Measurements from ENCODE around the gene ARID3B. TPM values are rescaled to one million over a fixed set of nuclear protein-coding genes. Genes with fewer than 3 reads are reported as not detected.

ARID3B gene
- total and polyA plus RNA-seq, 2 of the 13 experiments (the other 11 are each of a cell fraction or from before 2014, with no cell fraction given): 5.3 to 12.8 TPM

GRCh38 chr15:74598126-74598842, 57.3 kb downstream of the ARID3B start (continued):
- peak; percentile 46; the same call in 1 of the 2 replicates for TF ChIP-seq PPARG (CRISPR knock-in tag; conservative IDR thresholded peaks at IDR 0.05)
- no peak for TF ChIP-seq ZBTB21 (CRISPR knock-in tag; IDR thresholded peaks at IDR 0.05)
- no peak for TF ChIP-seq FIP1L1 (IDR thresholded peaks at IDR 0.05; ENCODE audit: borderline replicate concordance, insufficient read depth, low read depth, low read length)
- TF ChIP-seq ONECUT2 (CRISPR knock-in tag; IDR thresholded peaks at IDR 0.05): no peak
- TF ChIP-seq ZNF441 (CRISPR knock-in tag; IDR thresholded peaks at IDR 0.05; ENCODE audit: borderline replicate concordance): peak; percentile 63; the same call in 1 of the 2 replicates
- TF ChIP-seq ZNF737 (CRISPR knock-in tag; IDR thresholded peaks at IDR 0.05; ENCODE audit: borderline replicate concordance): no peak
- no peak for TF ChIP-seq ZNF629 (CRISPR knock-in tag; conservative IDR thresholded peaks at IDR 0.05)
- TF ChIP-seq KLF13 (CRISPR knock-in tag; IDR thresholded peaks at IDR 0.05): no peak
- TF ChIP-seq, protein P1, sequence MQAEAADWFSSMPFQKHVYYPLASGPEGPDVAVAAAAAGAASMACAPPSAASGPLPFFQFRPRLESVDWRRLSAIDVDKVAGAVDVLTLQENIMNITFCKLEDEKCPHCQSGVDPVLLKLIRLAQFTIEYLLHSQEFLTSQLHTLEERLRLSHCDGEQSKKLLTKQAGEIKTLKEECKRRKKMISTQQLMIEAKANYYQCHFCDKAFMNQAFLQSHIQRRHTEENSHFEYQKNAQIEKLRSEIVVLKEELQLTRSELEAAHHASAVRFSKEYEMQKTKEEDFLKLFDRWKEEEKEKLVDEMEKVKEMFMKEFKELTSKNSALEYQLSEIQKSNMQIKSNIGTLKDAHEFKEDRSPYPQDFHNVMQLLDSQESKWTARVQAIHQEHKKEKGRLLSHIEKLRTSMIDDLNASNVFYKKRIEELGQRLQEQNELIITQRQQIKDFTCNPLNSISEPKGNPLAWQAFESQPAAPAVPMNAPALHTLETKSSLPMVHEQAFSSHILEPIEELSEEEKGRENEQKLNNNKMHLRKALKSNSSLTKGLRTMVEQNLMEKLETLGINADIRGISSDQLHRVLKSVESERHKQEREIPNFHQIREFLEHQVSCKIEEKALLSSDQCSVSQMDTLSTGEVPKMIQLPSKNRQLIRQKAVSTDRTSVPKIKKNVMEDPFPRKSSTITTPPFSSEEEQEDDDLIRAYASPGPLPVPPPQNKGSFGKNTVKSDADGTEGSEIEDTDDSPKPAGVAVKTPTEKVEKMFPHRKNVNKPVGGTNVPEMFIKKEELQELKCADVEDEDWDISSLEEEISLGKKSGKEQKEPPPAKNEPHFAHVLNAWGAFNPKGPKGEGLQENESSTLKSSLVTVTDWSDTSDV (CRISPR knock-in tag; IDR thresholded peaks at IDR 0.05): 0 out of 2 replicates have a peak, but pooled peaks have one; percentile 69
- TF ChIP-seq, protein P2, sequence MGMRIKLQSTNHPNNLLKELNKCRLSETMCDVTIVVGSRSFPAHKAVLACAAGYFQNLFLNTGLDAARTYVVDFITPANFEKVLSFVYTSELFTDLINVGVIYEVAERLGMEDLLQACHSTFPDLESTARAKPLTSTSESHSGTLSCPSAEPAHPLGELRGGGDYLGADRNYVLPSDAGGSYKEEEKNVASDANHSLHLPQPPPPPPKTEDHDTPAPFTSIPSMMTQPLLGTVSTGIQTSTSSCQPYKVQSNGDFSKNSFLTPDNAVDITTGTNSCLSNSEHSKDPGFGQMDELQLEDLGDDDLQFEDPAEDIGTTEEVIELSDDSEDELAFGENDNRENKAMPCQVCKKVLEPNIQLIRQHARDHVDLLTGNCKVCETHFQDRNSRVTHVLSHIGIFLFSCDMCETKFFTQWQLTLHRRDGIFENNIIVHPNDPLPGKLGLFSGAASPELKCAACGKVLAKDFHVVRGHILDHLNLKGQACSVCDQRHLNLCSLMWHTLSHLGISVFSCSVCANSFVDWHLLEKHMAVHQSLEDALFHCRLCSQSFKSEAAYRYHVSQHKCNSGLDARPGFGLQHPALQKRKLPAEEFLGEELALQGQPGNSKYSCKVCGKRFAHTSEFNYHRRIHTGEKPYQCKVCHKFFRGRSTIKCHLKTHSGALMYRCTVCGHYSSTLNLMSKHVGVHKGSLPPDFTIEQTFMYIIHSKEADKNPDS (CRISPR knock-in tag; IDR thresholded peaks at IDR 0.05): no peak
- no peak for TF ChIP-seq ZNF788 (CRISPR knock-in tag; IDR thresholded peaks at IDR 0.05; ENCODE audit: borderline replicate concordance)
- TF ChIP-seq SRSF9 (IDR thresholded peaks at IDR 0.05; ENCODE audit: borderline replicate concordance, insufficient read depth, low read depth, low read length, poor library complexity, severe bottlenecking): no peak
- no peak for TF ChIP-seq ZFP41 (CRISPR knock-in tag; IDR thresholded peaks at IDR 0.05; ENCODE audit: borderline replicate concordance)
- TF ChIP-seq JUNB (CRISPR knock-in tag; IDR thresholded peaks at IDR 0.05; ENCODE audit: borderline replicate concordance): no peak
- no peak for TF ChIP-seq SMAD9 (CRISPR knock-in tag; IDR thresholded peaks at IDR 0.05)
- 0 out of 2 replicates have a peak, but pooled peaks have one; percentile 47 for TF ChIP-seq ZBTB44 (CRISPR knock-in tag; IDR thresholded peaks at IDR 0.05)
- no peak for TF ChIP-seq ZNF562 (CRISPR knock-in tag; IDR thresholded peaks at IDR 0.05; ENCODE audit: borderline replicate concordance)
- TF ChIP-seq PAX8 (CRISPR knock-in tag; IDR thresholded peaks at IDR 0.05; ENCODE audit: borderline replicate concordance): no peak
- no peak for TF ChIP-seq SP1 (IDR thresholded peaks at IDR 0.05)
- peak; percentile 74 for TF ChIP-seq SP1 (CRISPR knock-in tag; IDR thresholded peaks at IDR 0.05)
- 0 out of 2 replicates have a peak, but pooled peaks have one; percentile 59 for TF ChIP-seq SRY (CRISPR knock-in tag; IDR thresholded peaks at IDR 0.05)
- TF ChIP-seq, protein P3, sequence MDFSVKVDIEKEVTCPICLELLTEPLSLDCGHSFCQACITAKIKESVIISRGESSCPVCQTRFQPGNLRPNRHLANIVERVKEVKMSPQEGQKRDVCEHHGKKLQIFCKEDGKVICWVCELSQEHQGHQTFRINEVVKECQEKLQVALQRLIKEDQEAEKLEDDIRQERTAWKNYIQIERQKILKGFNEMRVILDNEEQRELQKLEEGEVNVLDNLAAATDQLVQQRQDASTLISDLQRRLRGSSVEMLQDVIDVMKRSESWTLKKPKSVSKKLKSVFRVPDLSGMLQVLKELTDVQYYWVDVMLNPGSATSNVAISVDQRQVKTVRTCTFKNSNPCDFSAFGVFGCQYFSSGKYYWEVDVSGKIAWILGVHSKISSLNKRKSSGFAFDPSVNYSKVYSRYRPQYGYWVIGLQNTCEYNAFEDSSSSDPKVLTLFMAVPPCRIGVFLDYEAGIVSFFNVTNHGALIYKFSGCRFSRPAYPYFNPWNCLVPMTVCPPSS (IDR thresholded peaks at IDR 0.05): no peak

Measured in HepG2 (cell line).